ENCODE data around the gene SIPA1L2.

GRCh38 chr1:232589111-232589811 lies 40.7 kb downstream of the SIPA1L2 start:
- TF ChIP-seq GATA2 (IDR thresholded peaks at IDR 0.05; ENCODE audit: low read depth, low read length) (no peak), GATA3 (IDR thresholded peaks at IDR 0.05; ENCODE audit: low read depth, low read length) (no peak)

All from SH-SY5Y (cell line).